ENCODE measurements around the gene OBSCN.

The OBSCN gene

DNA sequence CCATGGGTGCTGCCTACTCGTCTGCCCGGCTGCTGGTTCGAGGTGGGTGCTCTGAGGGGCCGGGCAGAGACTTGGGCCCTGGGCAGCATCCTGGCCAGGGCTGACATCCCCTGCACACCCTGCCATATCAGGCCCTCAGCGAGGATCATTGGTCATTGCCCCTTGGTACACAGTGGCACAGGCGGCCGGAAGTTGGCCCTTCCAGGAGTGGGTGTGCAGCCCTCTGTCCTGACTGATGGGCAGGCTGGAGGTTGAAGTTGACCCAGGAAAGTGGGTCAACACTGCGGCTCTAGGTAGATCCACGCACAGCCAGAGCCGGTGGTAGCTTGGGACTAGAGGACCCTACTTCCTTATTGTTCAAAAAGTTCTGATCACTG lies 125.9 kb downstream of the OBSCN start:
- DNase-seq, result no peak

DNA sequence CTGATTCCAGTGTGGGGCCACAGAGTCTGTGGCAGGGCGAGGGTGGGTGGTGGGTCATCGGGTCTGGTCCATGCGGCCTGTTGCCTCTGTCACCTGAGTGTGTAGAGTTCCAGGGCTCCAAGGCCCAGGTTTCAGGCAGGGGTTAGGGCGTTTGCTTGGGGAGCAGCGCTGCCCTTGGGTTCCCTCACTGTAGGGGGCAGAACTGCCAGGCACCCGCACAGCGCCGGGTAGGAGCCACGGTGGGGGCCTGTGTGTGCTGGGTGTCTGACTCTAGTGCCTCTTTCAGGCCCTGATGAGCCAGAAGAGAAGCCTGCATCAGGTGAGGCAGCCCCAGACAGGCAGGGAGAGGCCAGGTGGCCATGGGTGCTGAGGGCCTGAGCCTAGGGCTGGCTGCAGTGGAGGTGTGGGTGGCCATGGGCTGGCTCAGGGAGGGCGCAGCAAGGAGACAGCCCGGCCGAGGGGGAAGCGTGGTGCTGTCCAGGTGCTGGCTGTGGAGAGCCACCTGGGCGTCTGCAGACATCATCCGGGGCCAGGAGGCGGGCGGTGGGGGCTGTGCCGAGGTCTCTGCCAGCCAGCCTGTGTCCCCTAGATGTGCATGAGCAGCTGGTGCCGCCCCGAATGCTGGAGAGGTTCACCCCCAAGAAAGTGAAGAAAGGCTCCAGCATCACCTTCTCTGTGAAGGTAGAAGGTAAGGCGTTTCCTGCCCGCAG lies 126.5 kb downstream of the OBSCN start:
- no peak for DNase-seq

DNA sequence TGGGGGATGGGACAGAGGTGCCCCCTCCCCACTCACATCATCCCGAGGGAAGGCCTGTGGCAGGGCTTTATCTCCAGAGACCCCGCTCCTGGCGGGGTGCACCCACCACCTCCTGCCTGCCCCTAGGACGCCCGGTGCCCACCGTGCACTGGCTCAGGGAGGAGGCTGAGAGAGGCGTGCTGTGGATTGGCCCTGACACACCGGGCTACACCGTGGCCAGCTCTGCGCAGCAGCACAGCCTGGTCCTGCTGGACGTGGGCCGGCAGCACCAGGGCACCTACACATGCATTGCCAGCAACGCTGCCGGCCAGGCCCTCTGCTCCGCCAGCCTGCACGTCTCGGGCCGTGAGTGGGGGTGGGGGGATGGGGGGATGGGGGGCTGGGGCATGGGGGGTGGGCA lies 127.1 kb downstream of the OBSCN start:
- DNase-seq, result no peak

GRCh38 chr1:228335406-228336307 lies 127.8 kb downstream of the OBSCN start:
- no peak for DNase-seq

DNA sequence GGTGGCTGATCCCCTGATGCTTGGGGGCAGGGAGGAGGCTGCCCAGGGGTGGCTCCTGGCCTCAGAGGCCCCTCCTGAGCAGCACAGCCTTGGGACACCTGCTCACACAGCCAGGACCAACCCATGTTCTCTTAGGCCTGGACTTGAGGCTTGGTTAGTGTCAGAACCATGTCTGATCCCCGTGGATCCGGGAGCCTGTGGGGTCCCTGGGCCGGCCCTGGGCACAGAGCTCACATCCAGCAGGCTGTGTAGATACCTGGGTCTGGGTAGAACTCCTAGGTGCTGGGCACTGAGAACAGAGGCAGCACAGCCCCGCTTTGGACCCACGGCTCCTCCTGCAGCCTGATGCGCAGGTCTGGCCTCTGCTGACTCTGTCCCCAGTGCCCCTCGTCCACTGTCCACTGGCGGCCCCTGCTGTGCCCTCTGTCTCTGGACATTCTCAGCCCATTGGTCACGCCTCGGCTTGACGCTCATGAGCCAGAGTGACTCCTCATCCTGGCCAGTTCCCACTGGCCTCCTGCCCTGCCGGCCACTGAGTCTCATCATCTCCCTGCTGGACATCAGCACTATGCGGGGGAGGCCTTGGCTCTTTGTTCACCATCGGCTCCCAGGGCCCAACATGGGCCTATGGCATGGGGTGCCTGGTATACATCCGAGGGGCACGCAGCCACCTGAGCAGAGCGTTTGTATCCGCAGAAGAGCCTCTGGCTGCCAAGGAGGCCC lies 128.6 kb downstream of the OBSCN start:
- DNase-seq, result no peak

DNA sequence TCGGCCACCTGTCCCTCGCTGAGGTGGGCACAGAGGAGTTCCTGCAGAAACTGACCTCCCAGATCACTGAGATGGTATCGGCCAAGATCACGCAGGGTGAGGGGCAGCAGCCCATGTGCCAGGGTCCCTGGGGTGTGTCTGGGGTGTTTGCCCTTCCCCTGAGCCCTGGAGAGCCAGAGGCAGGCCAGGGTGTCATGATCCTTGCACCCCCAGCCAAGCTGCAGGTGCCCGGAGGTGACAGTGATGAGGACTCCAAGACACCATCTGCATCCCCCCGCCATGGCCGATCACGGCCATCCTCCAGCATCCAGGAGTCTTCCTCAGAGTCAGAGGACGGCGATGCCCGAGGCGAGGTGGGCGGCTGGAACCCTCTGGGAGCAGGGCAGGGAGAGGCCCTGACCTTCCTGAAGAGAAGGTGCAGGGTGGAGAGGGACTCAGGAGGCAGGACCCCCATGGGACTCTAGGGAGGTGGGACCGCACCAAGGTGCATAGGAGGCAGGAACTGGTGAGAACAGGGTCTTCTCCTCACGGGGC lies 129.3 kb downstream of the OBSCN start:
- no peak for DNase-seq

GRCh38 chr1:228337711-228338520 lies 130.1 kb downstream of the OBSCN start:
- no peak for DNase-seq

DNA sequence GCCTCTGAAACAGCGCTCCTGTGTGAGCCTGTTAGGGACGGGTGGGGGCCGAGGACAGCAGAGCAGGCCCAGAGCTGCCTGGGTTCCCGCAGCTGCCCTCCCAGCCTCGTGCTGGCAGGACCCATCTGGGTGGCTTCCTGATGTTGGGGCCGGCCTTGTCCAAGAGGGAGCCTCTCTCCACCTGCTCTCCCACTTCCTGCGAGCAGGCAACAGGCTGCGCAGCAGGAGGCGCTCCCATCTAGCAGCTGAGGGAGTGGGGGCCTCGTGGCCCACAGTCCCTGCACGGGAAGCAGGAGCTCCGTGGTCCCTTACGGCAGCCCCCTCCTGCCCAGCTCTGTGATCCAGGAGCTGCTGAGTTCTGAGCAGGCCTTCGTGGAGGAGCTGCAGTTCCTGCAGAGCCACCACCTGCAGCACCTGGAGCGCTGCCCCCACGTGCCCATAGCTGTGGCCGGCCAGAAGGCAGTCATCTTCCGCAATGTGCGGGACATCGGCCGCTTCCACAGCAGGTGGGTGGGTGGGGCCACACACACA lies 130.7 kb downstream of the OBSCN start:
- no peak for DNase-seq

- DNase-seq, result no peak
Measured at GRCh38 chr1:228339059-228339704, 131.3 kb downstream of the OBSCN start.

- DNase-seq, result no peak
Measured at GRCh38 chr1:228339766-228340685, 132.2 kb downstream of the OBSCN start.

- DNase-seq, result no peak
Measured at GRCh38 chr1:228340686-228341449, 133.0 kb downstream of the OBSCN start.

GRCh38 chr1:228341450-228341813 lies 133.6 kb downstream of the OBSCN start:
- DNase-seq, result no peak

DNA sequence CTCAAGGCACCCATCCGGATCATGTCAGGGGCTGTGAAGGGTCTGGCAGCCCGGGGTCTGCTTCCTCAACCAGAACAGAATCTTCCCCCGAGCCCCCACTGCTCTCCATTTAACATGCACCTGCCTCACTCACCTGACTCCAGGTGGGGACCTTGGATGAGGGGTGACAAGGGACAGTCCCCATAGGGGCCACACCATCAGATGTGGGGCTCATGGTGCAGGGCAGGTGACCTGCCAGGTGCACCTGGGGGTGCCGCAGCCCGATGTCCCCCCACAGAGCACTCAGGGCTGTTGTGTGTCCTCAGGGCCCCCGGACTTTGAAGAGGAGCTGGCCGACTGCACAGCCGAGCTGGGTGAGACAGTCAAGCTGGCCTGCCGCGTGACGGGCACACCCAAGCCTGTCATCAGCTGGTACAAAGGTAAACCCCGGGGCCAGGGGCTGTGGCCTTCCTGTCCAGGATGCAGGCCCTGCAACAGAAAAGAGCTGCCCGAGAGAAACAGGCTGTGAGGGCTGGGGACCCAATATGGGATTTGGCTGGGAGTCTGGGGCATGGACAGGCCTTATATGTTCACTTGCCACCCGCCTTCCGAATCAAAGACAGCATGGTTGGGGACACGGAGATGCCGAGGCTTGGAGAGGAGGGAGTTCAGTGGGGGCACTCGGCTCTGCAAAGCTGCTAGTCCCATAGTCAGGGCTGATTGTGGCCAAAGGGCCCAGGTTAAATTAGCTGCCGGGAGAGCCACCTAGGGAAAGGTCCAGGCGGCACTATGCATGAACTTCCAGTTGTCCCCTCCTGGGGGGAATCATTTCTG lies 134.2 kb downstream of the OBSCN start:
- no peak for DNase-seq

- no peak for DNase-seq
Measured at GRCh38 chr1:228342627-228343190, 134.9 kb downstream of the OBSCN start.

- no peak for DNase-seq
Measured at GRCh38 chr1:228343191-228343661, 135.4 kb downstream of the OBSCN start.

GRCh38 chr1:228344631-228345072 lies 136.8 kb downstream of the OBSCN start:
- no peak for DNase-seq

GRCh38 chr1:228345201-228345930 lies 137.5 kb downstream of the OBSCN start:
- DNase-seq, result no peak

DNA sequence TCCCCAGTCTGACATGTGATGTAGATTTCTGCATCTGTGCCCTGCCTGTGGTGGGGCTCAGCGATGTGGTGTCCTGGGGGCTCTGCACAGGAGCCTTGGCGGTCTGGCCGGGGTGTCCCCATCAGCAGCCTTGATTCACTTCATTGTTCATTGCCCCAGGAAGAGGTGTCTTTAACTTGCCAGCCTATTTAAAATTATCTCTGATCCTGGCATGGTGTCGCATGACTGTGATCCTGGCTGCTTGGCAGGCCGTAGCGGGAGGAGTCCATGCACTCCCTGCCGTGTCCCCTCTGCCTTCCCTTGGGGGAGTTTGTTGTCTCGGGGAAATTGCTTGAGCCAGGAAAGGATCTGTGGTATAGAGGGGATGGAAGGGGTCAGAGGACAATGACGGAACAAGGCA lies 138.9 kb downstream of the OBSCN start:
- DNase-seq, result no peak
